GM18861 (cell line): ENCODE measurements around the gene C10orf62.
A peak's percentile ranks its signal among the peaks of the same experiment; 100 is the strongest.

ENCODE experiments used
- ATAC-seq: cut with Tn5 transposase; IDR thresholded peaks from one replicate; pipeline ENCODE4 v1.9.1; 2021; ENCODE audit not compliant: unreplicated experiment

C10orf62 gene

DNA sequence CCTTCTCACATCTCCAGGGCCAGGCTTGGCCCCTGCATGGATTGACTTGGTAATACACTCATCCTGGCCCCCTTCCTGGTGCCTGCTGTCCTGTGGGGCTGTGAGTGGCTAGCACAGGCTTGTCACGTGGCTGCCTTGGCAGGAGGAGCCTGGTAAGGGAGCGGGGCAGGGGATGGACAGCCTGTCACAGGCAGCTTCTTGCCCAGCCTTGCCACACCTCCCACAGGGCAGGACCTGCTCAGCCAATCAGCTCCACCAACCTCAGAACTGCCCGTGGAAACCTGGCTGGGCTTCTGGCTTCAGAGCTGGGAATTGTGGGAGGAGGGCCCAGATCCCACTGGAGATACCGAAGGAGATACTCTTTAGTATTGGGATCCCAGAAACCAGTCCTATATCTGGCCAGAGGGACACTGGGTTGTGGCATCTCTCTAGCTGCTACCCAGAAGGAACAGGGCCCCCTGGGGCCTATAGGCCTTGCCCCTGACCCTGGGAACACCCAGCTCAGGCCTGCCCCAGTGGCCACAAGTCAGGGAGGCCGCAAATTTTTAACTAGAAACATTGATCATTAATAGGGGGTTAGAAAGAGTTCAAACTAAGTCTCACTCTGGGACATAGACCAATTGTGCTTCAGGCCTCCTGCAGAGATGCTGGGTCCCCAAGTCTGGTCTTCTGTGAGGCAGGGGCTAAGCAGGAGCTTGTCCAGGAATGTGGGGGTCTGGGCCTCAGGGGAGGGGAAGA lies 5.3 kb upstream of the C10orf62 start, which contains the start of gene HOGA1:
HOGA1 (plus strand) TSS at position 330 of the 738 bp plus-strand sequence; CDS start at position 645, 315 bp downstream.
- ATAC-seq, result peak; percentile 82

- ATAC-seq, result no peak
Measured at GRCh38 chr10:97584798-97585438, 4.6 kb upstream of the C10orf62 start.

DNA sequence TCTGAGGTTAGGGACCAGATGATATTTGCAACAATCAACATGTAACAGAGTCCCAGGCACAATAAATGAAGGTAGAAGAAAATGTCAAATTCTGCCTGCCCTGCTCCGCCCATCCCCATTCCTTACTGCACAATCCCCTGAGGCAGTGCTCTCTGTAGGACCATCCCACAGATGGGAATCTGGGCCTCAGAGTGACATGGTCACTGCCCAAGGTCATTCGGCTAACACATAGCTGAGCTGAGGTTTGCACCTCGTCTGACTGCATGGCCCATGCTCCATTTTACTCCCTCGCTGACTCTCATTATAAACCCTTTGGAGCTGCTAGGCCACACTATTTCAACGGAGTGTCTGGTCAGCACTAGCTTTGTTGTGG lies 4.1 kb upstream of the C10orf62 start:
- ATAC-seq, result no peak

GRCh38 chr10:97587183-97587582 lies 2.3 kb upstream of the C10orf62 start:
- ATAC-seq, result no peak

DNA sequence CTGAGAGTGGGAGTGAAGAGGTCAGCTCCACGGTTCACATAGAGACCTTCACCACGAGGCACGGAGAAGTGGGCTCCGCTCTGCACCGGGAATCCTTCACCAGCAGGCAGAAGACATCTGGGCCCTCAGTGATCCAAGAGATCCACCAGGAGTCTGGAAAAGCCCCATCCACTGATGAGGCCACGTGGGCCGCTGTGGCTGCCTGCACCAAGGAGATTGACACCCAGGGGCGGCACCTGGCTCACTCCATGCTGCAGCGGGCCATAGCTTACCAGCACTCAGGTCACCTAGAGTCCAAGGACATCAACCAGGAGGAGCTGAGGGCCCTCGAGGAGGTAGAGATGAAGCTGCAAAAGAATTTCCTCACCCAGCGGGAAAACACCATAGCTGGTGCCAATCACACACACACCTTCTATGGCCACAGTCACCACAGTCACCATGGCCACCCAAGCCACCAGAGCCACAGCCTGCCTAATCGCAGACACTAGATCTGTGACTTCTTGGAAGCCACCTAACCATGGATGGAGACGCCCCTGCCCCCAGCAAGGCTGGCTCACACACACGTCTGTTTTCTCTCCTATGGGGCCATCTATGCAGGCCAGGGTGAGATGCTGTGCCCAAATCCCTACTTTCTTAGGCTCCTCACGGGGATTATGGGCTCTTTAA lies 694 bp downstream of the C10orf62 start:
- no peak for ATAC-seq

- ATAC-seq, result no peak
Measured at GRCh38 chr10:97590748-97591495, 1.4 kb downstream of the C10orf62 start.

DNA sequence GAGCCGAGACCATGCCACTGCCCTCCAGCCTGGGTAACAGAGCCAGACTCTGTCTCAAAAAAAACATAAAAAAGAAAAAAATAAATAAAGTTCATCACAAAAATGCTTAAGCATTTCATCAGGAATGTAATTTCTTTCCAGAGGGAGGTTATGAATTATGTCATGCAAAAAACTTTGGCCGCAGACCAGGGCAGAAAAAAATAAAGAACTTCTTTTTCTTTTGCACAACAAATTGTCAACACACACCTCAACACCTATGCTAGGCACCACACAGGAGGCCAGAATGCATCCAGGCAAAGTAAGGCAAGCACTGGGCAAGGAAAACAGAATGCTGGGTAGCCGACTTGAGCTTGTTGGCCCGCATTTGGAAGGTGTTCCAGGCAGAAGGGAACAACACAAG lies 3.9 kb downstream of the C10orf62 start:
- ATAC-seq, result no peak

DNA sequence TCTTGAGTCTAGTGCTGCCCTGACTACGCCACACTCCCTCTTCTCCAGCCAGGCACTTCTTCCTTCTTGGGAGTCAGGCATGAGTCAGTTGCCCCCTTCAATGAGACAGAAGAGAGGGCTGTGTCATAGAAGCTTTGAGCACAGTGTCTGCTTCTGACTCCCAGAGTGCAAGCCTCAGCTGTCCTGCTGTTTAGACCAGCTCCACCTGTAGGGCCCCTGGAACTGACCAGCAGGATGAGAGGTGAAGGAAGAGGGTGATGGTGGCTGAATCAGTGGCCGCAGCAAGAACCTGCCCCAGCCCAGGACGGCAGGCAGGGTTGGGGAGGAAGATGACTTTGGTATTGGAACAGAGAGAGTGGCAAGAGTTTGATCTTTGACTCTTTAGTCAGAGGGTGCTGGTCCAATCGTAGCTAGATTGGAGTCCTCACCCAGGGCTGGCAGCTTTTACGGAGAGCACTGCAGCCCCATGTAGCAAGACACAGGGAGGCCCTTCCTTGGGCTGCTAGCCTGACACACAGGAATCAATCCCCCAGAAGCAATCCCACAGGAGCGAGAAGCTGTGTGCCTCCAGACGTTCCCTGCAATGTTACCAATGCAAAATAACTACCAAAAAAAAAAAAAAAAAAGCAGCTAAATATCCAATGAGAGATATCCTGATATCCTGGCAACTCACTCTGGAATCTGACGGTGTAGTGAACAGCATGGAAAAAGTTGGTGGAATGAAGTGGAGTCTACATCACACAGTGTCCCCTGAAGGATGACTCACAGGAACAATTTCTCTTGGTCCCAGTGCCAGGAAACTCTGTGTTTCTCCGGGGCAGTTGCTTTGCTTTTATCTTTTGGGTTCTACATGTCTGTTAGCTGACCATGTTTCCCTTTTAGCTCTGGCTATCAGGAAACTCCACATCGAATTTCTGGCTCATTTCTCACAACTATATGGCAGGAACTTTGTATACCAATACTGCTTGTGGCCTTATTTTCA lies 6.9 kb downstream of the C10orf62 start:
- ATAC-seq, result no peak

DNA sequence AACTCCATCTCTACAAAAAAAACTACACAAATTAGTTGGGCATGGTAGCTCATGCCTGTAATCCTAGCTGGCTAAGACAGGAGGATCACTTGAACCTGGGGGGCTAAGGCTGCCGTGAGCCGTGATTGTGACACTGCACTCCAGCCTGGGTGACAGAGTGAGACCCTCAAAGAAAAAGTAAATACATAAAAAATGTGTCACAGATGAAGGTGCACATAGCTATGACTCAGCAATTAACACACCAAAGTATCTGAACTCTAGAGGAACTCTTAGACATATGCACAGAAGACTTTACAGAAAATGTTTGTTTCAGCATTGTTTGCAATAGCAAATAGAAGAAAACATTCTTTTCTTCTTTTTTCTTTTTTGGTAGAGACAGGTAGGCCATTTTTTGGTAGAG lies 8.3 kb downstream of the C10orf62 start:
- no peak for ATAC-seq

DNA sequence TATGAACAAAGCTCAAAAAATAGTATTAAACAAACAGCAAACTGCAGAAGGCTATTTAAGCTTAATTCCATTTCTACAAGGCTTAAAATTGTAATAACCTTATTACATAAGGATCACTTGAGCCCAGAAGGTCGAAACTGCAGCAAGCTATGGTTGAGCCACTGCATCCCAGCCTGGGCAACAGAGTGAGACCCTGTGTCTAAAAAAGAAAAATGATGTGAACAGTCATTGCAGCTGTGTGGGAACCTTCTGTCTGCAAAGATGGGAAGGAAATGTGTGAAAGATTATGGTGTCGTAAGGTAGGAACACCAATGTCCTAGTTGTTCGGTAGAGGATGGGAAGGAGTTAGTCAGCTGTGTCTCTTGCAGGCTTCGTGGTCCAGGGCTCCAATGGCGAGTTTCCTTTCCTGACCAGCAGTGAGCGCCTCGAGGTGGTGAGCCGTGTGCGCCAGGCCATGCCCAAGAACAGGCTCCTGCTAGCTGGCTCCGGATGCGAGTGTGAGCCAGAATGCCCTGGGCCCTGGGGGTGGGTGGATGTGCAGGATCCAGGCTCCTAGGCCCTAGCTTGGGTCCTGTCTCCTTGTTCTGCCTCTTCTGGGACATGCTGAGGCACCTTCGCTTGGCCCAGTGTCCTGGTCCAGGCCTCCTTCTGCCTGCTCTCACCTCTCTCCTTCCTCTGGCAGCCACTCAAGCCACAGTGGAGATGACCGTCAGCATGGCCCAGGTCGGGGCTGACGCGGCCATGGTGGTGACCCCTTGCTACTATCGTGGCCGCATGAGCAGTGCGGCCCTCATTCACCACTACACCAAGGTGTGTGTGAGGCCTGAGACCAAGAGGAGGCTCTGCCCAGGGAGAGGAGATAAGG lies 9.1 kb downstream of the C10orf62 start:
- ATAC-seq, result no peak

DNA sequence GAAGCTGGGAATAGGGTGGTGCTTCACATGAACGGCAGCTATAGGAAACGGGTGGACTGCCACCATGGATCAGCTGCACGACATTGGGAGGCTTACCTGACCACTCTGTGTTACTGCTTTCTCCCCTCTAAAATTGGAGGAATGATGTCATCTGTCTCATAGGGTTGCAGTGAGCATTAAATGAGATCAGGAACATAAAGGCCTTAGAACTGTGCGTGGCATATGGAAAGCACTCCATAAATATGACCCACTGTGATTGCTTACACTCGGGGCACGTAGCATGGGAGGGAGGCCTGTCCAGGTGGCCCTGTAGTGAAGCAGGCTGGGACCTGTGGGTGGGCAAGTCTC lies 9.7 kb downstream of the C10orf62 start:
- no peak for ATAC-seq

DNA sequence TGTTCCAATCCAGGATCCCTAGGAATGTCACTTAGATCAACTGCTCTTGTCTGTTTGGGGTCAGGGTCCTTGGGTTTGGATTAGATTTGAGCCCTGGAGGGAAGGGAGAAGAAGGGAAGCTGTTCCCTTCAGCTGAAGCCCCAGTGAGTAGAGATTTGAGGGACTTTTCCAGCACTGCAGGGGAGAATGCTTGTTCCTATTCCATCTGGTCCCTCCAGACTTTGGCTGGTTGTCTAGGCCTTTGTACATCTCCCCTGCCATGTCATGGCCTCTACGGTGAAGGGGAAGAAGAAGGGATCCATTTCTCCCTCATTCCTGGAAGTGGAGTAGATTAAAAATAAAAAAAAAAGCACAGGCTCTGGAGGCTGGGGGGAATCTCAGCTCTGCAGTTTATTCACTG lies 11.1 kb downstream of the C10orf62 start:
- ATAC-seq, result no peak

- ATAC-seq, result no peak
Measured at GRCh38 chr10:97601268-97602215, 12.0 kb downstream of the C10orf62 start.

DNA sequence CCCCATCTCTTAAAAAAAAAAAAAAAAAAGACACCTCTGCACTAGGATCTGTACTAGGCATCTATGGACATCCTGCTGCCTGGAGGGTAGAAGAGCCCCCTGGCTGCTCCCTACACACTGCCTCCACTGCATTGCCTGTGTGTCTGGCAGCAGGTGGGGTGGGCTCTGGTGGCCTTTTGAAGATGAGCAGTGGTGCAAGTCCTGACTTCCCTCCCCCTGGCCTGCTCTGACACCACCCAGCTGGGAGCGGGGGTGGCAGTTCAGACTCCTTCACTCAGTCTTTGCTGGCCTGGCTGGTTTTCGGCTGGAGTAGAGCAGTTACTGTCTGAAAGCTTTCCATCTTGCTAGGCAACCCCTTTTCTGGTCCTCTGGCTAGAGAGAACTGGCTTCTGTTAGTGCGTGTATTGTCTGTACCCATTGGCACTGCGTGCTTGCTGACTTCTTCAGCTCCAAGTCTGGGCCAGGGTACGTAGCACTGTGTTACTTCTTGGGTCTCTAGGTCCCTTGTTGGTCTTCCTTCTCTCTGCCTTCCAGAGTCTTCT lies 17.6 kb downstream of the C10orf62 start:
- no peak for ATAC-seq

DNA sequence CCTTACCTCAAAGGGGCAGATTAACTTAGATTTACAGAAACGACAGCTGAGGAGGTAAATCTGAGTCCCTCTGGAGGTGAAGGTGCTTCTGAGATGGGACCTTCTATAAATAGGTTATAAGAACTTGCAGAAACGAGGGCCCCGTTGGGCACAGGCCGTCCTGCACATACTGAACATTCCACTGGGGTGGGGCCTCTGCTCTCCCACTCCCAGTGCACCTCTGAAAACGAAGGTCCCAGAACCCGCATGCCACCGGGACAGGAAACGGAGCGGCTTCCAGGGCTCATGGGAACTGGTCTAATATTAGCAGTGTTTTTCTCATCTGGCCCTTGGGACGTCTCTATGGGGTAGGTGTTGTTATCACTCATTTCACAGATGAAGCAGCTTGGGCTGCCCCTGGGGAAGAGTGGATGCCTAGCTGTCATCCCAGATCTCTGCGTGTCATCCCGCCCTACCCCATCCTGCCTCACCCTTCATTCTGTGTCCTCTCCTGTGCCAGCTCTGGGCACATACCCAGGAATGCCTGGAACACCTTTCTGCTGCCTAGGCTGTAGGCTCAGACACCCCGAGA lies 19.6 kb downstream of the C10orf62 start:
- no peak for ATAC-seq

- no peak for ATAC-seq
Measured at GRCh38 chr10:97611473-97611872, 22.0 kb downstream of the C10orf62 start.

DNA sequence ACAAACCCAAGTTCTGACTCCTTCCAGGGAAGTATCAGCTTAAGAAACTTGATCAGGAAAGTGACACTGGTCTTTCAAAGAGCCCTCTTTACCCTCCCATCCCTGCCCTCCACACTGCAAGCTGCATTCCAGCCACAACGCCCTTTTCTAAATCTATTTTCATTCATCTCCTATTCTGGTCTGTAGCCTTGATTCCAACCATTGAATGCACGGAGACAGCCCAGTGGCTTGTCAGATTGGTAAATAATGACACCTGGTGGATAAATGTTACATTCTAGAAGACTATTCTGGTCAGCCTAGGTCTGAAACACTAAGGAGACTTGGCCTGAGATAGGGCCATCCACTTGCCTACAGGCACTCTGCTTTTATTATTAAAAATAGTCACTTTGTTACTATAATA lies 22.9 kb downstream of the C10orf62 start:
- no peak for ATAC-seq

- no peak for ATAC-seq
Measured at GRCh38 chr10:97618285-97618684, 28.8 kb downstream of the C10orf62 start.
